Transverse colon (tissue), 4 donors: ENCODE measurements around the gene PRMT2. TPM values are rescaled to one million over a fixed set of nuclear protein-coding genes. Genes with fewer than 3 reads are reported as not detected.
A peak's percentile ranks its signal among the peaks of the same experiment; 100 is the strongest.

Experiments
- DNase-seq: peaks from one replicate; pipeline ENCODE4 v3.0.0-alpha.2; 2019
- H3K27ac ChIP-seq, 4 donors: fragments of 200-600 bp; sonication (generic); 2 replicates each; pipeline ENCODE4 v1.5.1; 2016 to 2018; ENCODE audit warnings: inconsistent platforms in 4 of 4
- H3K27me3 ChIP-seq: fragments of 200-600 bp; sonication (generic); 2 replicates; pipeline ENCODE4 v1.5.1; 2017; ENCODE audit warnings: inconsistent platforms
- H3K36me3 ChIP-seq, 4 donors: fragments of 200-600 bp; sonication (generic); 2 replicates each; pipeline ENCODE4 v1.5.1; 2017 to 2019; ENCODE audit warnings: inconsistent platforms in 4 of 4
- H3K4me1 ChIP-seq, 4 donors: fragments of 200-600 bp; sonication (generic); 2 replicates each; pipeline ENCODE4 v1.5.1; 2017 to 2020; ENCODE audit warnings: inconsistent platforms in 4 of 4
- H3K4me3 ChIP-seq, 4 donors: fragments of 200-600 bp; sonication (generic); 1 replicate in 1 of 4; 2 replicates in 3 of 4; pipeline versions ENCODE4 v1.5.1 to v1.6.1; 2017 to 2019; ENCODE audit warnings: inconsistent platforms in 4 of 4
- H3K9me3 ChIP-seq, 2 donors: fragments of 200-600 bp; sonication (generic); 2 replicates each; pipeline ENCODE4 v1.5.1; 2017 to 2019; ENCODE audit warnings: inconsistent platforms in 2 of 2
- CTCF ChIP-seq, 5 experiments: fragments of 200-600 bp in 3 of 5; fragments of 450-650 bp in 2 of 5; sonication (generic) in 3 of 5; IDR thresholded peaks; 1 replicate in 2 of 5; 2 replicates in 3 of 5; pipeline ENCODE4 v1.5.1; 2016 to 2017; ENCODE audit warnings: antibody characterized with exemption in 5 of 5, inconsistent platforms in 3 of 5, mild to moderate bottlenecking in 2 of 5, moderate library complexity in 1 of 5
- EP300 ChIP-seq: sonication (generic); formaldehyde crosslinking; IDR thresholded peaks from one replicate; pipeline ENCODE4 v1.6.1; 2017; ENCODE audit warnings: antibody characterized with exemption, low read depth
- POLR2A ChIP-seq: fragments of 450-650 bp; IDR thresholded peaks from one replicate; pipeline ENCODE4 v1.6.1; 2016; ENCODE audit warnings: antibody characterized with exemption, mild to moderate bottlenecking, moderate library complexity
- POLR2AphosphoS5 ChIP-seq, 3 donors: sonication (generic); formaldehyde crosslinking; IDR thresholded peaks; one replicate each; pipeline ENCODE4 v1.6.1; 2016; ENCODE audit warnings: antibody characterized with exemption in 3 of 3
- WGBS, 2 donors: methylation state at CpG; one replicate each; pipeline ENCODE4 v1.1.5; 2018; ENCODE audit warnings: low coverage in 1 of 2; 5-methylcytosine and 5-hydroxymethylcytosine counted together
- in situ Hi-C, 4 donors: fragments of 200-750 bp; cut with MboI; loops; one replicate each; pipeline versions ENCODE4 v1.15.0 to v1.15.1; 2017; ENCODE audit warnings: low sequenced_read_pairs in 3 of 4, low pct_ligation_motif_present in 1 of 4, low pct_unique_long_range_greater_than_20kb in 1 of 4
- intact Hi-C: fragments of 100-400 bp; cut with DNase I; formaldehyde crosslinking; loops from one replicate; pipeline ENCODE4 v1.15.1; 2023; ENCODE audit warnings: low total_unique reads
- total RNA-seq, 4 donors: library from RNA; depleted of rRNA; stranded (reverse); fragments of >200 nt; gene quantifications; one replicate each; pipeline ENCODE4 v1.1.0, GENCODE V29; 2016

PRMT2 gene
- total RNA-seq, 4 donors from 2014 or later = 80.4 to 112 (median 96.2) TPM

- H3K27me3 ChIP-seq = no peaks in the 10 kb centered on the region
- intact Hi-C loops = no loop called here
- H3K9me3 ChIP-seq = no peaks in the 10 kb centered on the region
- peak overlapping the region; percentile 94 to 99 (median 98) for H3K27ac ChIP-seq
- H3K36me3 ChIP-seq = no peaks in the 10 kb centered on the region
- TF ChIP-seq POLR2A = no peak
- no peak for TF ChIP-seq EP300
- no peak for TF ChIP-seq POLR2AphosphoS5 (IDR thresholded peaks at IDR 0.05)
- TF ChIP-seq CTCF (IDR thresholded peaks at IDR 0.05) = no peak
- peak overlapping the region in 1 of 4 donors; percentile 81 for H3K4me3 ChIP-seq
- in situ Hi-C loops = no loop called here
- DNase-seq = no peak
- peaks cover 17 to 41% (median 30%) of the 10 kb centered on the region in 4 donors for H3K4me1 ChIP-seq
- 85 to 91% methylated on average over 6 to 8 of the region's 8 CpGs for WGBS, 2 donors
Observed at GRCh38 chr21:46634427-46634826, 1.0 kb upstream of the PRMT2 start.

GRCh38 chr21:46634966-46635323 lies 529 bp upstream of the PRMT2 start:
- 0 to 1% methylated on average over 4 to 14 of the region's 14 CpGs for WGBS, 2 donors
- Histone ChIP-seq H3K36me3 (no peaks in the 10 kb centered on the region), H3K9me3 (no peaks in the 10 kb centered on the region), H3K27ac (peak overlapping the region; percentile 94 to 99 (median 98)), H3K27me3 (no peaks in the 10 kb centered on the region), H3K4me3 (peak overlapping the region; percentile 42 to 81 (median 74)), H3K4me1 (peaks cover 17 to 47% (median 32%) of the 10 kb centered on the region in 4 donors)
- DNase-seq = no peak
- TF ChIP-seq POLR2AphosphoS5 (IDR thresholded peaks at IDR 0.05) = no peak
- TF ChIP-seq CTCF (IDR thresholded peaks at IDR 0.05) = peak in 2 of 5 experiments; percentile 22 to 24
- intact Hi-C loops = no loop called here
- in situ Hi-C loops = no loop called here

GRCh38 chr21:46636181-46636512 lies 673 bp downstream of the PRMT2 start:
- Histone ChIP-seq H3K27me3 (no peaks in the 10 kb centered on the region), H3K9me3 (no peaks in the 10 kb centered on the region), H3K36me3 (peaks cover 0 to 5% (median 0%) of the 10 kb centered on the region in 4 donors), H3K4me3 (peak overlapping the region; percentile 73 to 93 (median 78)), H3K27ac (peak overlapping the region; percentile 94 to 99 (median 98)), H3K4me1 (peaks cover 17 to 47% (median 32%) of the 10 kb centered on the region in 4 donors)
- WGBS, 2 donors = 0 to 9% methylated on average over 2 to 8 of the region's 8 CpGs
- no peak for DNase-seq
- in situ Hi-C loops = no loop called here
- TF ChIP-seq EP300 (no peak), POLR2A (no peak), POLR2AphosphoS5 (IDR thresholded peaks at IDR 0.05) (no peak), CTCF (IDR thresholded peaks at IDR 0.05) (no peak)
- intact Hi-C loops = no loop called here

GRCh38 chr21:46636550-46637285 lies 1.2 kb downstream of the PRMT2 start:
- in situ Hi-C loops (no loop called here), intact Hi-C loops (no loop called here)
- Histone ChIP-seq H3K9me3 (no peaks in the 10 kb centered on the region), H3K36me3 (peaks cover 0 to 8% (median 0%) of the 10 kb centered on the region in 4 donors), H3K4me3 (peak overlapping the region in 3 of 4 donors; percentile 73 to 81 (median 74)), H3K4me1 (peaks cover 17 to 47% (median 32%) of the 10 kb centered on the region in 4 donors), H3K27me3 (no peaks in the 10 kb centered on the region), H3K27ac (peak overlapping the region; percentile 94 to 99 (median 98))
- WGBS, 2 donors = 65 to 73% methylated on average over 6 to 7 of the region's 7 CpGs
- no peak for TF ChIP-seq CTCF (IDR thresholded peaks at IDR 0.05)
- no peak for TF ChIP-seq POLR2A
- TF ChIP-seq EP300 = no peak
- no peak for TF ChIP-seq POLR2AphosphoS5 (IDR thresholded peaks at IDR 0.05)
- DNase-seq = no peak
